GM23248 (cell line): Measurements from ENCODE around the gene C1orf21. TPM values are rescaled to one million over a fixed set of nuclear protein-coding genes. Genes with fewer than 3 reads are reported as not detected.

Experiments
- DNase-seq: peaks from one replicate; pipeline ENCODE4 v3.0.0-alpha.2; 2015
- H2AFZ ChIP-seq: fragments of 200-600 bp; sonication (generic); 2 replicates; pipeline ENCODE4 v1.6.1; 2016; ENCODE audit warnings: antibody characterized with exemption
- H3F3A ChIP-seq: fragments of 200-600 bp; sonication (generic); 2 replicates; pipeline ENCODE4 v1.6.1; 2016; ENCODE audit warnings: mild to moderate bottlenecking, antibody characterized with exemption, mixed run types; ENCODE audit not compliant: insufficient read depth
- H3K27ac ChIP-seq: fragments of 200-600 bp; sonication (generic); 2 replicates; pipeline ENCODE4 v1.5.1; 2016; ENCODE audit warnings: mild to moderate bottlenecking
- H3K27me3 ChIP-seq: fragments of 200-600 bp; sonication (generic); replicated peaks from 2 replicates; pipeline ENCODE4 v1.6.1; 2016; ENCODE audit warnings: mild to moderate bottlenecking; ENCODE audit not compliant: insufficient read depth
- H3K36me3 ChIP-seq: fragments of 200-600 bp; sonication (generic); 2 replicates; pipeline ENCODE4 v1.6.1; 2016; ENCODE audit warnings: low read depth, mild to moderate bottlenecking
- H3K4me1 ChIP-seq: fragments of 200-600 bp; sonication (generic); 2 replicates; pipeline ENCODE4 v1.6.1; 2016; ENCODE audit warnings: mild to moderate bottlenecking; ENCODE audit not compliant: insufficient read depth
- H3K4me2 ChIP-seq: fragments of 200-600 bp; sonication (generic); one replicate; pipeline ENCODE4 v1.6.1; 2016; ENCODE audit warnings: mild to moderate bottlenecking; ENCODE audit not compliant: unreplicated experiment
- H3K4me3 ChIP-seq: fragments of 200-600 bp; sonication (generic); 2 replicates; pipeline ENCODE4 v1.5.1; 2016; ENCODE audit warnings: mild to moderate bottlenecking
- H3K79me2 ChIP-seq: fragments of 200-600 bp; sonication (generic); 2 replicates; pipeline ENCODE4 v1.6.1; 2016; ENCODE audit warnings: mild to moderate bottlenecking; ENCODE audit not compliant: insufficient read depth
- H3K9ac ChIP-seq: fragments of 200-600 bp; sonication (generic); 2 replicates; pipeline ENCODE4 v1.6.1; 2016; ENCODE audit warnings: mild to moderate bottlenecking
- H3K9me2 ChIP-seq: fragments of 200-600 bp; sonication (generic); 2 replicates; pipeline ENCODE4 v1.6.1; 2016; ENCODE audit warnings: mixed run types, mild to moderate bottlenecking, moderate library complexity; ENCODE audit not compliant: insufficient read depth
- H3K9me3 ChIP-seq: fragments of 200-600 bp; sonication (generic); one replicate; pipeline ENCODE4 v1.6.1; 2017; ENCODE audit warnings: low read depth
- H4K20me1 ChIP-seq: fragments of 200-600 bp; sonication (generic); 2 replicates; pipeline ENCODE4 v1.6.0; 2016; ENCODE audit not compliant: insufficient read depth
- EZH2 ChIP-seq: fragments of 200-600 bp; sonication (generic); IDR thresholded peaks from 2 replicates; pipeline ENCODE4 v1.6.1; 2018; ENCODE audit warnings: antibody characterized with exemption, mild to moderate bottlenecking; ENCODE audit not compliant: insufficient read depth, poor library complexity, severe bottlenecking
- EZH2phosphoT487 ChIP-seq: fragments of 200-600 bp; sonication (generic); IDR thresholded peaks from 2 replicates; pipeline ENCODE4 v1.6.1; 2018; ENCODE audit warnings: antibody characterized with exemption, moderate library complexity, mild to moderate bottlenecking, low read depth; ENCODE audit not compliant: insufficient read depth
- WGBS, 2 experiments: methylation state at CpG; one replicate each; pipeline ENCODE4 v1.1.6; 2015 to 2017; ENCODE audit warnings: low lambda C conversion rate in 2 of 2, low coverage in 1 of 2; ENCODE audit errors: missing lambda C conversion rate in 2 of 2; 5-methylcytosine and 5-hydroxymethylcytosine counted together
- in situ Hi-C: fragments of 300-500 bp; cut with MboI; formaldehyde crosslinking; loops from 2 replicates; pipeline ENCODE4 v1.15.0; 2020
- polyA plus RNA-seq: library from polyadenylated mRNA; unstranded; fragments of >200 nt; fragmentation: Nextera tagmentation; extraction: Ambion mirVana; gene quantifications from 2 replicates; pipeline ENCODE4 v1.2.1, GENCODE V29; 2016
- total RNA-seq: library from RNA; depleted of rRNA; stranded (reverse); fragments of >200 nt; shearing (Covaris generic); gene quantifications from 2 replicates; pipeline ENCODE4 v1.2.3, GENCODE V29; 2014

C1orf21 gene
- total and polyA plus RNA-seq, 2 experiments from 2014 or later: 16.7 to 20.0 TPM

GRCh38 chr1:184596950-184597645 lies 210.3 kb downstream of the C1orf21 start:
- Histone ChIP-seq H3K4me1 (peaks cover 20% of the 10 kb centered on the region), H2AFZ (no peak overlapping the region), H3K27ac (no peak overlapping the region), H3K9me3 (no peaks in the 10 kb centered on the region), H3K36me3 (no peaks in the 10 kb centered on the region), H3K9me2 (no peaks in the 10 kb centered on the region), H3K79me2 (no peaks in the 10 kb centered on the region), H3K27me3 (no peaks in the 10 kb centered on the region), H3K4me2 (no peak overlapping the region), H3F3A (peaks cover 5% of the 10 kb centered on the region; the same call in 1 of the 2 replicates), H3K4me3 (no peak overlapping the region), H4K20me1 (no peaks in the 10 kb centered on the region), H3K9ac (no peak overlapping the region)
- no peak for DNase-seq
- in situ Hi-C loops: no loop called here
- no peak for TF ChIP-seq EZH2phosphoT487
- no peak for TF ChIP-seq EZH2
- WGBS, 2 experiments: 95 to 97% methylated on average over 8 of the region's 8 CpGs

GRCh38 chr1:184597650-184598357 lies 211.0 kb downstream of the C1orf21 start:
- H3K9me3 ChIP-seq: no peaks in the 10 kb centered on the region
- H3K9ac ChIP-seq: no peak overlapping the region
- peaks cover 20% of the 10 kb centered on the region for H3K4me1 ChIP-seq
- H3K79me2 ChIP-seq: no peaks in the 10 kb centered on the region
- no peaks in the 10 kb centered on the region for H3K27me3 ChIP-seq
- in situ Hi-C loops: no loop called here
- H3K27ac ChIP-seq: no peak overlapping the region
- no peaks in the 10 kb centered on the region for H4K20me1 ChIP-seq
- 34 to 47% methylated on average over 4 of the region's 4 CpGs for WGBS, 2 experiments
- no peak overlapping the region for H2AFZ ChIP-seq
- peaks cover 5% of the 10 kb centered on the region; the same call in 1 of the 2 replicates for H3F3A ChIP-seq
- TF ChIP-seq EZH2 (no peak), EZH2phosphoT487 (no peak)
- H3K4me3 ChIP-seq: no peak overlapping the region
- DNase-seq: peak; percentile 44
- no peaks in the 10 kb centered on the region for H3K36me3 ChIP-seq
- no peaks in the 10 kb centered on the region for H3K9me2 ChIP-seq
- peak overlapping the region; percentile 17 for H3K4me2 ChIP-seq

GRCh38 chr1:184598403-184599193 lies 211.8 kb downstream of the C1orf21 start:
- H3K4me2 ChIP-seq: peak overlapping the region; percentile 17

GRCh38 chr1:184604152-184604900 lies 217.5 kb downstream of the C1orf21 start:
- WGBS, 2 experiments: 55 to 59% methylated on average over 3 of the region's 3 CpGs
- H3K9me2 ChIP-seq: no peaks in the 10 kb centered on the region

More at GRCh38 chr1:184598403-184599193, 211.8 kb downstream of the C1orf21 start:
- no peaks in the 10 kb centered on the region for H3K79me2 ChIP-seq
- H3K4me3 ChIP-seq: no peak overlapping the region
- TF ChIP-seq EZH2phosphoT487: no peak
- no peak for TF ChIP-seq EZH2
- H2AFZ ChIP-seq: no peak overlapping the region
- in situ Hi-C loops: no loop called here
- no peak overlapping the region for H3K27ac ChIP-seq
- H3K27me3 ChIP-seq: no peaks in the 10 kb centered on the region
- H3K4me1 ChIP-seq: peaks cover 20% of the 10 kb centered on the region
- WGBS, 2 experiments: 87 to 89% methylated on average over 6 of the region's 6 CpGs
- DNase-seq: no peak
- H3F3A ChIP-seq: peaks cover 5% of the 10 kb centered on the region; the same call in 1 of the 2 replicates
- H4K20me1 ChIP-seq: no peaks in the 10 kb centered on the region
- H3K36me3 ChIP-seq: no peaks in the 10 kb centered on the region
- no peaks in the 10 kb centered on the region for H3K9me3 ChIP-seq
- no peaks in the 10 kb centered on the region for H3K9me2 ChIP-seq
- no peak overlapping the region for H3K9ac ChIP-seq

More at GRCh38 chr1:184604152-184604900, 217.5 kb downstream of the C1orf21 start:
- in situ Hi-C loops: no loop called here
- no peaks in the 10 kb centered on the region for H3K4me1 ChIP-seq
- H3K36me3 ChIP-seq: no peaks in the 10 kb centered on the region
- no peak overlapping the region for H3K9ac ChIP-seq
- no peaks in the 10 kb centered on the region for H4K20me1 ChIP-seq
- no peak overlapping the region for H3K4me3 ChIP-seq
- no peaks in the 10 kb centered on the region for H3K9me3 ChIP-seq
- H3F3A ChIP-seq: no peaks in the 10 kb centered on the region
- H2AFZ ChIP-seq: no peak overlapping the region
- no peak overlapping the region for H3K4me2 ChIP-seq
- H3K27me3 ChIP-seq: no peaks in the 10 kb centered on the region
- no peaks in the 10 kb centered on the region for H3K79me2 ChIP-seq
- H3K27ac ChIP-seq: no peak overlapping the region
- TF ChIP-seq EZH2phosphoT487 (no peak), EZH2 (no peak)
- peak; percentile 11 for DNase-seq
